NCI-H2029 (cell line): ENCODE results near the gene JARID2.

Experiments used
- DNase-seq: peaks from one replicate; lab custom pipeline; 2025; lab: John Stamatoyannopoulos, UW

The JARID2 gene

DNA sequence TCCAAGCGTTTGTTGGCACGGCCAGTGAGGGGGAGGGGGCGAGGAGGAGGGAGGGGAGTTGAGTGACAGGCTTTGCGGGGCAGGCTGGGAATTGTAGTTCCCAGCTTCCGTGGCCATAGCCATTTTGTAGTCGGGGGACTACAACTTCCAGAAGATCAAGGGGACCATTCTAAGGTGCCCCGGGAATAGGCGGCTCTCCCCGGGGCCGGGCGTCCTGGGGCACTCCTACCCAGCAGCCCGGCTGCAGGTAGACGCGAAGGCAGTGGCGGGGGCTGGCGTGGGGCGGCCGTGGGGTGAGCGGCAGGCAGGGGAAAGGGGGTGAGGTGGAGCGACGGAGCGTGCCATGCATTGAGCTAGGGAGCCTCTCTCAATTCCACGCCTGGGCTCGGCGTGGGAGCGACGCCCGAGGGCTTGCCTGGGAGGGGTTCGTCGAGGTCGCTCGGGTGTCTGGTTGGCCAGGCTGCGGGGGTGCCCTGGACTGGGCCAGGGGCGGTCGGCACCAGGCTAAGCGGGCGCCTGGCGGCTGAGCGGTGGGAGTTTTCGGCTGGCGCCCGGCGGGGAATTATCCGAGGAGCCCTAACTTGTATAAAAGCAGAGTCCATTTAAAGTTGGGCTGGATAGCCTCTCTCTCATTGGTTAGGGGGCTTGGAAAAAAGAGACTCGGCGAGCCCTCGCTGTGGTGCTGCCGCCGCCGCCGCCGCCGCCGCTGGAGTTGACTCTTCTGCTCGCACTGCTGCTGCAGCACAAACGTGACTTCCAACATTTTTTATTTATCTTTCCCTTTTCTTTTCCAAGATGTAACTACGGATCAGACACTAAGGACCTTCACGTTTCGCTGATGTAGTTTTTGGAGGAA, at the start of gene JARID2:
Gene JARID2, plus strand, starts transcription at position 709 of the 856 bp plus-strand sequence. CDS start 471 bp downstream, outside the sequence.
- DNase-seq = peak; percentile 99

DNA sequence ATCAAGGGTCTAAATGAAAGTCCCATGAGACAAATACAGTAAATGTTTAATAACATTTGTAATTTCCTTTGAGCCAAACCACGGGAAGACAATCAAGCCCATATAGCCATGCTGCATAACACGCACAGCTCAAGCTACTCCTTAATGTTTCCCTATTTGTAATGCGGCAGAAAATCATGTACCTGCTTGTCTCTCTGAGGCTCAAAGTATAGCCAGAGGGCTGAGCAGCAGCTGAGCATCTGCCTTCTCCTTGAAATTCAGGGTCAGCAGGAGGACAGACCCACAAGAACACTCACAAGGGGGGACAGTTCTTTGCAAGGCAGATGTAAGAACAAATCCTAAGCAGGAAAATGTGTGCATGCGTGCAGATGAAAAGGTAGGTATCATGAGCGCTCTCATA, 45.8 kb upstream of the JARID2 start:
- DNase-seq = no peak

- no peak for DNase-seq
Measured at GRCh38 chr6:15205321-15205720, 40.5 kb upstream of the JARID2 start.

GRCh38 chr6:15206887-15207286, 39.0 kb upstream of the JARID2 start:
- no peak for DNase-seq

GRCh38 chr6:15207923-15208322, 37.9 kb upstream of the JARID2 start:
- no peak for DNase-seq

DNA sequence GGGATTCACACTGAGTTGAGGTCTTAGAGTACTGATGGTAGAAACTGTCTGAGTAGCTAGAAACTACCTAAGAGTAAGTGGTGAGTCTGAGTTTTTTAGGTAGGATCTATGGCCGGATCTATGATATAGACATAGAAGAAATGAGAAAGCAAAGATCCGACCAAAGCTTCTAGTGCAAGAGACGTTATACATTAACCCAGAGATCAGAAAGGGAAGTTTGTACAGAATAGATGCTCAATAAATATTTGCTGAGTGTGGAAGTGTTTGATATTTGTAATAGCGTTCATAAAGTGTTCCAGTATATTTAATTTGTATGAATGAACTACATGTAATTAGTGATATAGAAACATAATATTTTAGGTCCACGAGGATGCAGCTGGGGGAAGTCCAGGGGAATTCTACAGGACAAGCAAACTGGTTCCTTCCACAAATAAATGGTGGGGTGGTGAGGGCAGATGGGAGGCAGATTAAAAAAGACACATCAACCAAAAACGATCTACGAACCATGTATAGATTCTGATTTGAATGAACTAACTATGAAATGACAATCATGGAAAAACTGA, 31.9 kb upstream of the JARID2 start:
- DNase-seq = no peak

- DNase-seq = no peak
Measured at GRCh38 chr6:15218401-15218800, 27.5 kb upstream of the JARID2 start.

- DNase-seq = no peak
Measured at GRCh38 chr6:15220062-15220461, 25.8 kb upstream of the JARID2 start.

DNA sequence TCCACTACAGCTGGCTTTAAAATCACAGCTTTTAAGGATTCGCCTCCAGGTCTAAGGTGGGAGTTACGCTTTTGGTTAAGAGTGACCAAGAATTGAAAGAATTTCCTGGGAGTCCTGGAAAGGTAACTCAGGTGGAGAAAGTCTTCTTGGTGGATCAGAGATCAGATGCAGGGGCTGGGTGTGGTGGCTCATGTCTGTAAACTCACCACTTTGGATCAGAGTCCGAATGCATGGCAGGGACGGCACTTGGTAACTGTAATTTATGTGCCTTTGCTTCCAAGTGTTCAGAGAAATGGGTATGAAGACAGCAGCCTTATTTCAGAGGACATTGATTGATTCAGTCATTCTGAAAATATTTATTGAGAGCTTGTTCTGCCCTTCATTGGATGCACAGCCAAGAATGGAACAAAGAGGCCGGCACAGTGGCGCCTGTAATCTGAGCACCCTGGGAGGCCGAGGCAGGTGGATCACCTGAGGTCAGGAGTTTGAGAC, 18.0 kb upstream of the JARID2 start:
- DNase-seq = no peak

DNA sequence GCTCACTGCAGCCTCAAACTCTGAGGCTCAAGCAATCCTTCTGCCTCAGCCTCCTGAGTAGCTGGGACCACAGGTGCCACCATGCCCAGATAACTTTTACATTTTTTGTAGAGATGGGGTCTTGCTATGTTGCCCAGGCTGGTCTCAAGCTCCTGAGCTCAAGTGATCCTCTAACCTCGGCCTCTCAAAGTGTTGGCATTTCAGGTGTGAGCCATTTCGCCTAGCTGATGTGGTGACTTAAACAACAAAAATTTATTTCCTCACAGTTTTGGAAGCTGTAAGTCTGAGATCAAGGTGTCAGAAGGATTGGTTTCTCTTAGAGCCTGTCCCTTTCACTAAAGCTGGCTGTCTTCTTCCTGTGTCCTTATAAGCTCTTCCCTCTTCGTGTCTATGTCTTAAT, 15.0 kb upstream of the JARID2 start:
- no peak for DNase-seq

- no peak for DNase-seq
Measured at GRCh38 chr6:15232836-15233510, 12.9 kb upstream of the JARID2 start.

DNA sequence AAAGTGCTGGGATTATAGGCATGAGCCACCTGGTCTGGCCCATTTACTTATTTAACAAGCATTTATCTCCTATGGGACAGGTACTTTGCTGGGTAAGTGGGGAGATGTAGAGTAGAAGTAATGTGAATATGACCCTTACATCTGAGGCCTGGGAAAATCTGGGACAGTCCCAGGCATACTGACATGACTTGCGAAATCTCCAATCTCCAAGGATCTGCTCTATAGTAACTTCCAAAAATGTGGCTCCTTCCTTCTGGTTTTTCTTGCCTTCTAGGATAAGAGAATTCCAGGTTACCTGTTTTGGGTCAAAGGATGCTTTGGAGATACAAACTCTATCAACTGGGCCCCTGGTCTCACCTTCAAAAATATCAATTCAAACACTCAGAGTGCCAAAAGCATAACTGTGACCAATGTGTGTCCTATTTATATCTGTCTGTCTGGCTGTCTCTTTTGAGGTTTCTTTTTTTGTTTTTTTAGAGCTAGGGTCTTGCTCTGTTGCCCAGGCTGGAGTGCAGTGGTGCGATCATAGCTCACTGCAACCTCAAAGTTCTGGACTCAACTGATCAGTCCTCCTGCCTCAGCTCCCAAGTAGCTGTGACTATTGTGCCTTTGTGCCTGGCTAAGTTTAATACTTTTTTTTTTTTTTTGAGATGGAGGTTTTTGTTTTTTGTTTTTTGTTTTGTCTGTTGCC, 11.7 kb upstream of the JARID2 start:
- no peak for DNase-seq

- DNase-seq = no peak
Measured at GRCh38 chr6:15239616-15240364, 6.1 kb upstream of the JARID2 start.

DNA sequence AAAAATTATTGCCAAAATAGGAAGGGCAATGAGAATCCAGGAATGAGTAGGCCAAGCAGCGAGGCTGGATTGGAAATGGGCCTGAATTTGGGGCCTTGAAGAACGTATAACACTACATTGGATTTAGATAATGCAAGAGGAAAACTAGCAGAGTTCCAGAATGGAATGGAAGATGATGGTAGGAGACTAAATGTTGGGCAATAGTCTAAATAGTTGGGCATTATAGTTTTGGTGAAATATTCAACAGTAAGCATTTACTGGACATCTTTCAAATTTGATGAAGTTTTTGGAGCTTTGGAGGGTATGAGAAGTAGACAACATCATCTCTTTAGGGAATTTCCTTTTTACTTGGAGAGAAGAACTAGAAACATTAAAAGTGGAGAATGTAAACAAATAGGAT, 3.4 kb upstream of the JARID2 start:
- DNase-seq = no peak

DNA sequence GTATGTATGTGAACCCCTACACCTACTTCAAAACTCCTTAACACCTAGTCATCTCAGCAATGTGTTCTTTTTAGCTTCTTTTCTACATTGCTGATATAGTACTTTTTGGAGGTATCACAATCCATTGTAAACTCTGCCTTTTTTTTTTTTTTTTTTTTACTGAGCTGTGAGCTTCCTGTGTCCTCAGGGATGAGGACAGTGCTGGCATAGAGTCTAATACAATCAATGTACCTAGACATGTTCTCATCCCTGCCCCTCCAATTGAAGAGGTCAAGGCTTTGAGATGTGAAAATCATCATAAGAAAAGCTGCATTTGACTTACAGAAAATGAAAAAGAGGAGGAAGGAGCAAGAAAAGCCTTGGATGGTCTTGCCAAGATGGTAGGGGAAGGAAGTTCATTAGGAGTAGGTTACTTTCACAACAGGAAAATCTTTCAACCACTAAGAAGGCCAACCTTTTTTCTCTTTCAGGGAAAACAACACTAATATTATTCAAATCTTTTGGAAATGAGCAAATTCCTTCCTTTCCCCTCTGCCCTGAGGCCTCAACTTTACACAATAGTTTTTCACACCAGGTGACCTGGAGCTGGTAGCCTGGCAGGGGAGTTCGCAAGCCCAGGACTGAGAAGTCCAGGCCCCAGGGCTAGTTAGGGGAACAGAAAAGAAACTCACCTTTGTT, 2.8 kb upstream of the JARID2 start:
- no peak for DNase-seq

DNA sequence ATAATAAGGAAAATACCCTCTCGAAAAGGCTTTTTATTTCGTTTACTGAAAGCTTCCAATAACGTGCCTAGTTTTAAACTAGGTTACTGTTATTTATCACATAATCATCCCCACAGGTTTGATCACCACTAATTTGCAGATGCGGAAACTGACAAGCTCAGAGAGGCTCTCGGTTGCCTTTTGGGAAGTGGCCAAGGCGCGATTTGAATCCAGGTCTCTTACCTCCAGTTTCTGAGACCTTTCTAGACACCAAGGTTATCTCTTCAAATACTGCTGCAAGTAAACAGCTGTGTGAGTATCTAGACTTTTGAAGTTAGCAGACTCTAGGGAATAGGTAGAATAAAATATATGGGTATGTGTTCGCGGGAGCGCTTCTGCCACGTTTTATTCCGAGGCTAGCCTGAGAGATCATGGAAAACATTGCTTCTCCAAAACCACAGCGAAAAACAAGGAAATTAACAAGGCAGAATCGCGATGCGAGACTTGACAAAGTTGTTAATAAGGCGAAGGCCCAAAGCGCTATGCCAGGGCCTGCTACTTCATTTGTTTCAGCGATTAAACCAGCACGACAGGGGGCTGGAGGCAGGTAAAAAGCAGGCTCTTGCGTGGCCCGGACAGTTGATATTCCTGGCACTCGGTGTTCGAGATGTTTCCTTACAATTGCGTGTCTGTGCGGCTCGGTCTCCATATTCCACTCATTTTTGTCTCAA, 1.8 kb upstream of the JARID2 start:
- DNase-seq = no peak

GRCh38 chr6:15244620-15245360, 1.1 kb upstream of the JARID2 start:
- DNase-seq = peak; percentile 80

DNA sequence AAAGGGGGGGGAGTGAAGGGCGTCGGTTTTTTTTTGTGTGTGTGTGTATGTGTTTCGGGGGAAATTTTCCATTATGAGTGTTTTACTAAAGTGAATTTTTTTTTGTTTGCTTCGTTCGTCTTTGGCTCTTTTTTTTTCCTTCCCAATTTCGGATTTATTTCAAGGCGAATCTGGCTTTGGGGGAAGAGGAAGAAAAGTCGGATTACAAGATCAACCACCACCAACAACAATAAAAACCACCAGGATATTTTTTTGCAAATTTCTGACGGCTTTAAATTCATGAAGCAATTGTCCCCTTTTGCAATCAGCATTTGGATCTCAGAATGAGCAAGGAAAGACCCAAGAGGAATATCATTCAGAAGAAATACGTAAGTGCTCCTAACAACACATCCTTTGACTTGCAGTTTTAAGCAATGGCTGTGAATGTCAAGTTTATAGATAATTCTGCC, 372 bp downstream of the JARID2 start:
- DNase-seq = no peak

- no peak for DNase-seq
Measured at GRCh38 chr6:15246666-15247499, 1.0 kb downstream of the JARID2 start.
